A673 (cell line): ENCODE results near the gene WDR27. TPM values are rescaled to one million over a fixed set of nuclear protein-coding genes. Genes with fewer than 3 reads are reported as not detected.

Experiments
- BruUV-seq: library from RNA; stranded (reverse); fragments of 400-500 nt; replicated peaks from 2 replicates; lab custom pipeline; 2021; lab: Mats Ljungman, UMichigan
- CTCF ChIA-PET: fragments of 300-600 bp; sonication (Branson Sonifier 250); formaldehyde crosslinking; loops from one replicate; lab custom pipeline; 2022; ENCODE audit warnings: antibody characterized with exemption; lab: Charles Lee
- POLR2A ChIA-PET: fragments of 300-600 bp; sonication (Branson Sonifier 250); formaldehyde crosslinking; loops from one replicate; lab custom pipeline; 2022; ENCODE audit warnings: antibody characterized with exemption; ENCODE audit not compliant: low non-redundant PET; lab: Charles Lee
- DNase-seq: peaks from one replicate; pipeline ENCODE4 v3.0.0-alpha.2; 2015; ENCODE audit warnings: low spot score
- H3K27ac ChIP-seq: fragments of 200-600 bp; sonication (generic); 2 replicates; pipeline ENCODE4 v1.5.1; 2016; ENCODE audit warnings: mixed run types, low read depth, mild to moderate bottlenecking, mixed read lengths, antibody characterized with exemption, low read length; ENCODE audit not compliant: poor library complexity, severe bottlenecking
- H3K27me3 ChIP-seq: fragments of 200-600 bp; sonication (generic); replicated peaks from 2 replicates; pipeline ENCODE4 v1.6.1; 2017; ENCODE audit warnings: mixed run types, low read depth, mild to moderate bottlenecking, mixed read lengths, antibody characterized with exemption, low read length; ENCODE audit not compliant: insufficient read depth, poor library complexity
- H3K36me3 ChIP-seq: fragments of 200-600 bp; sonication (generic); 2 replicates; pipeline ENCODE4 v1.6.1; 2016; ENCODE audit warnings: mixed run types, mild to moderate bottlenecking, mixed read lengths, antibody characterized with exemption, low read length; ENCODE audit not compliant: insufficient read depth, poor library complexity, severe bottlenecking
- H3K4me1 ChIP-seq: fragments of 200-600 bp; sonication (generic); 2 replicates; pipeline ENCODE4 v1.6.1; 2017; ENCODE audit warnings: mixed run types, mild to moderate bottlenecking, mixed read lengths, antibody characterized with exemption, low read length; ENCODE audit not compliant: insufficient read depth, poor library complexity, severe bottlenecking
- H3K4me3 ChIP-seq: fragments of 200-600 bp; sonication (generic); 2 replicates; pipeline ENCODE4 v1.5.1; 2016; ENCODE audit warnings: low read depth, mixed run types, mild to moderate bottlenecking, mixed read lengths, low read length; ENCODE audit not compliant: poor library complexity, severe bottlenecking
- H3K9me3 ChIP-seq: fragments of 200-600 bp; sonication (generic); 2 replicates; pipeline ENCODE4 v1.6.1; 2016; ENCODE audit warnings: mixed run types, low read depth, mild to moderate bottlenecking, mixed read lengths, antibody characterized with exemption, low read length; ENCODE audit not compliant: poor library complexity, severe bottlenecking
- EZH2 ChIP-seq: fragments of 200-600 bp; sonication (generic); IDR thresholded peaks from 2 replicates; pipeline ENCODE4 v1.6.1; 2017; ENCODE audit warnings: borderline replicate concordance, low read depth, mild to moderate bottlenecking, mixed read lengths, antibody characterized with exemption, low read length; ENCODE audit not compliant: poor library complexity, severe bottlenecking
- intact Hi-C: fragments of 100-400 bp; cut with micrococcal nuclease; formaldehyde crosslinking; loops from one replicate; pipeline ENCODE4 v1.10.0; 2022; ENCODE audit not compliant: unreplicated experiment
- total RNA-seq: library from RNA; stranded (reverse); gene quantifications from 2 replicates; pipeline ENCODE4 v1.2.3, GENCODE V29; 2021
- TF ChIP-seq, protein P1 (sequence below): fragments of 300-800, 200-600 bp; sonication (generic); conservative IDR thresholded peaks from 2 replicates; pipeline ENCODE4 v1.5.1; 2017; ENCODE audit warnings: low read depth, mild to moderate bottlenecking, antibody characterized with exemption, low read length, moderate library complexity, mixed read lengths

Gene WDR27
- total RNA-seq, 1 experiment from 2014 or later, result 77.3 TPM

DNA sequence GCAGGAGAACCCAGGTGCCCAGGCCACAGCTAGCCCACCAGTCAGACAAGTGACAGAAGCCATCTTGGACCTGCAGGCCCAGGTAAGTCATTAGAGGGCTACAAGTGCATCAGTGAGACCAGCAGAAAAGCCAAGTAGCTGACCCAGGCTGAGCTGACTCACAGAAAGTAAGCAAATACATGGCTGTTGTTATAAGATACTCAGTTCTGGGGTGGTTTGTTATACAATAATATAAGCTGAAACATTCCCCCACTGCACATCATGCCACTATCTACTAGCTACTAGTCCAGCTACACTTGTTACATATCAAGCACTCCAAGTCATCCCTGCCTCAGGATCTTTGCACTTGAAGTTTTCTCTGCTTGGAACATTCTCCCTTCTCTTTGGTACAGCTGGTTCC is 39.5 kb upstream of the WDR27 start:
- Histone ChIP-seq H3K27ac (no peak overlapping the region), H3K27me3 (no peaks in the 10 kb centered on the region), H3K36me3 (no peaks in the 10 kb centered on the region), H3K4me3 (no peak overlapping the region), H3K9me3 (no peaks in the 10 kb centered on the region), H3K4me1 (peaks cover 8% of the 10 kb centered on the region)
- intact Hi-C loops, result no loop called here
- CTCF ChIA-PET, result no interaction called here
- TF ChIP-seq, protein P1, sequence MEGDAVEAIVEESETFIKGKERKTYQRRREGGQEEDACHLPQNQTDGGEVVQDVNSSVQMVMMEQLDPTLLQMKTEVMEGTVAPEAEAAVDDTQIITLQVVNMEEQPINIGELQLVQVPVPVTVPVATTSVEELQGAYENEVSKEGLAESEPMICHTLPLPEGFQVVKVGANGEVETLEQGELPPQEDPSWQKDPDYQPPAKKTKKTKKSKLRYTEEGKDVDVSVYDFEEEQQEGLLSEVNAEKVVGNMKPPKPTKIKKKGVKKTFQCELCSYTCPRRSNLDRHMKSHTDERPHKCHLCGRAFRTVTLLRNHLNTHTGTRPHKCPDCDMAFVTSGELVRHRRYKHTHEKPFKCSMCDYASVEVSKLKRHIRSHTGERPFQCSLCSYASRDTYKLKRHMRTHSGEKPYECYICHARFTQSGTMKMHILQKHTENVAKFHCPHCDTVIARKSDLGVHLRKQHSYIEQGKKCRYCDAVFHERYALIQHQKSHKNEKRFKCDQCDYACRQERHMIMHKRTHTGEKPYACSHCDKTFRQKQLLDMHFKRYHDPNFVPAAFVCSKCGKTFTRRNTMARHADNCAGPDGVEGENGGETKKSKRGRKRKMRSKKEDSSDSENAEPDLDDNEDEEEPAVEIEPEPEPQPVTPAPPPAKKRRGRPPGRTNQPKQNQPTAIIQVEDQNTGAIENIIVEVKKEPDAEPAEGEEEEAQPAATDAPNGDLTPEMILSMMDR, result no peak
- no peak for TF ChIP-seq EZH2
- BruUV-seq, result no TSS peak
- DNase-seq, result no peak
- POLR2A ChIA-PET, result no interaction called here

DNA sequence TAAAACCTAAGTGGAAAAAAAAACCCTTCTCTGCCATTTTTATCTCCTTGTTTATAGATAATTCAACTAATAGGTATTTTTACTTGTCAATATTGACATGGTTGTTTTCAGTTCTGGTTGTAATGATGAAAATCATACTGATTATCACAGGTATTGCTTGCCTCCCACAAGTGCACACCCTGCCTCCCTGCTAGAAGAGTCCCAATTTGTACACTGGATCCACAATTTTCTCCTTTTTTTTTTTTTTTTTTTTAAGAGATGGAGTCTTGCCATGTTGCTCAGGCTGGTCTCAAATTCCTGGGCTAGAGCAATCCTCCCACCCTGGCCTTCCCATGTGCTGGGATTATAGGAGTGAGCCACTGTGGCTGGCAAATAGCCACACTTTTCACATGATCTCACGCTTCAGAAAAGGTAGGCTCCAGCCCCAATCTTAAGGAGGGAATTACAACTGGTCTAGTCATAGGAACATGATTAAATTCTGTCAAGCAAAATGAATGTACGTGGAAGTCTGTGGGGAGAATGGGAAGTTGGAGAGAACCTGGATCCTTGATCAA is 37.2 kb upstream of the WDR27 start:
- no peak for DNase-seq
- BruUV-seq, result no TSS peak
- Histone ChIP-seq H3K27ac (no peak overlapping the region), H3K9me3 (no peaks in the 10 kb centered on the region), H3K4me3 (no peak overlapping the region), H3K27me3 (no peaks in the 10 kb centered on the region), H3K4me1 (peaks cover 8% of the 10 kb centered on the region), H3K36me3 (no peaks in the 10 kb centered on the region)
- intact Hi-C loops, result no loop called here
- ChIA-PET CTCF (no interaction called here), POLR2A (no interaction called here)
- TF ChIP-seq, protein P1, result no peak
- TF ChIP-seq EZH2, result no peak

DNA sequence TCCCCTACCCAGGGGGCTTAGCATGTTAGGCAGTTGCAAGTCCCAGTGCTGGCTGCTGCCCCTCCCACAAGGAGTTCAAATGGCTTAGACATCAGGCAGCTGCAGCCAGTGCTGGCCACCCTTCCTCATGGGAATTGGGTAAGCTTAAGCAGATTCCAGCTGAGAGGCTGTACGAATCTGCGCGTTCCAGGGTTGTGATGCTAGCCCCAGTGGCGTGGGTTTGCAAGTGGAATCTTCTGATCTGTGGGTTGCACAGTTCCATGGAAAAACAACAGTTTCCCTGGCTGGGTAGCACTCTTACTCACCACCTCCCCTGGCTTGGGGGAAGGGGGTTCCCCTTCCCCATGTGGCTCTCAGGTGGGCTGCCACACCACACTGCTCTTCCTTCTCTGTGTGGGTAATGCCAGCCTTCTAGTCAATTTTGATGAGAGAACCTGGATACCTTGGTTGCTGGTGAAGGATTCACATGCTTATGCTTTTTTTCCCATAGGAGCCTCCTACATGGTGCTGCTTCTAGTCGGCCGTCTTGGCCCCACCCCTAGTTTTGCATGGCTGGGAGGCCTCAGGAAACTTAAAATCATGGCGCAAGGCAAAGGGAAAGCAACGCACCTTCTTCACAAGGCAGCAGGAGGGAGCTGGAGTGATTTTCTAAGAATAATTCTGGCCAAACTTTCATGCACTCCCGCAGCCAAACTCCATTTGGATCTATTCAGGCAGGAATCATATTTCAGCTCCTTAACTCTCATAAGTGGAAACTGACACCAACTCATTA is 36.6 kb upstream of the WDR27 start:
- CTCF ChIA-PET, result no interaction called here
- no TSS peak for BruUV-seq
- POLR2A ChIA-PET, result no interaction called here
- H3K9me3 ChIP-seq, result no peaks in the 10 kb centered on the region
- no peaks in the 10 kb centered on the region for H3K36me3 ChIP-seq
- no peaks in the 10 kb centered on the region for H3K27me3 ChIP-seq
- intact Hi-C loops, result no loop called here
- H3K4me3 ChIP-seq, result no peak overlapping the region
- peaks cover 8% of the 10 kb centered on the region for H3K4me1 ChIP-seq
- no peak for DNase-seq
- TF ChIP-seq, protein P1, result no peak
- no peak for TF ChIP-seq EZH2
- no peak overlapping the region for H3K27ac ChIP-seq
